NCI-H2081 (cell line): Measurements from ENCODE around the gene TBX20.
"Not testable (repeated sequence)": the region's sequence is repeated elsewhere in the genome, so short reads cannot be mapped to it uniquely, and the experiment has no call there.

Experiments used
- DNase-seq, 2 experiments: peaks; one replicate each; lab custom pipeline; 2025; lab: John Stamatoyannopoulos, UW

TBX20 gene

DNA sequence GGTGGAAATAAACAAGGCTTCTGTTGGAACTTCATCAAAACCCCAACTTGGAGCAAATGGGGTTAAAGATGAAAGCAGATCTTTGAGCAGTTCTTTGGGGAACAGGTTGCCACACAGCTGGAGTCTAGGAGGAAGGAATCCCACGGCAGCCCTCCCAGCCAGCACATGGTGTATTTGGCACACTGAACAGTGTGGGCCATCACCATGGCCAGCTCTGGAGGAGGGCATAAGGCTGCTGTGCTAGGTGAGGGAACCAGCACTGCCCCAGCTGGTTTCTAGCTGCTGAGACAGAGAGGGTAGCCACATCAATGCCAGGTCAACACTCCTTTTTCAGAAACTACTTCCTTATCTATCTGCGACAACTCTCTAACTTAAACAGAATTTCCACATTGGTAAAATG, 33.7 kb downstream of the TBX20 start:
- DNase-seq, result not testable (repeated sequence)

- not testable (repeated sequence) for DNase-seq
These were observed 37.9 kb downstream of the TBX20 start for GRCh38 chr7:35216033-35216432.

- DNase-seq, result not testable (repeated sequence)
These were observed 38.8 kb downstream of the TBX20 start for GRCh38 chr7:35215063-35215462.

- DNase-seq, result not testable (repeated sequence)
These were observed 47.0 kb downstream of the TBX20 start for GRCh38 chr7:35206924-35207323.

GRCh38 chr7:35204850-35205249, 49.0 kb downstream of the TBX20 start:
- not testable (repeated sequence) for DNase-seq

DNA sequence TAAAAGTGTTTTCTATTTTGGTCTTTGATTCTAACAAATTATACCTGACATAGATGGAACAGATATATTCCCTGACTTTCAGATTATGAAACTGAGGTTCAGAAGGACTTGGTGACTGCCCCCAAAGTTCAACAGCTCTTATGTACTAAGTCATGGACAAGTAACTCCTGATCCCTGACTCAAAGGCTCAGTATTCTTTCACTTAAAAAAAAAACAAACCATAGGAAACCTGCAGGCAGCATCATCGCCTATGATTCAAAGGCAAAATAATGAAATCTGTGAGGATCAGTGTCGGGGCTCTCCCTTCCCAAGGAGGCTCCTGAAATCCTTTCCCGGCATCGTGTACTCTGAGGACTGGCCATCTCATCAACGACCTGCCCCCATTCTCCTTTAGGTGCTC, 49.9 kb downstream of the TBX20 start:
- DNase-seq, result not testable (repeated sequence)

DNA sequence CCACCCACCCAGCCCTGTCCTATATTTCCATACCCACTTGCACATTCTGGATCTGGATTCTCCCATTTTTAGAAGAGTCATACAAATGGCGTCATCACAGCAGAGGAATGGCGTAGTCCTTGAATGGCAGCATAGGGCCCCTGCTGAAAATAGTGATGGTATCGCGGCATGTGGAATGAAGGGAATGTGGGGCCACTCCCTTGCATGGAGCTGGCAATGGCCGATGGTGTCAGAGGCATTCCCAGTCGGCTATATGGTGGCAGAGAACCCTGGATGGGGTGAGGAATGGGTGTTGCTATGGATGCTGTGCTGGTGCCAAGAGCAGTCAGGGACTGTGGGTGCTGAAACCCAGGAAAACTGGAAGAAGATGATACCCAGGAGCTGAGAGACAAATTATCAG, 51.5 kb downstream of the TBX20 start:
- not testable (repeated sequence) for DNase-seq

- not testable (repeated sequence) for DNase-seq
These were observed 53.7 kb downstream of the TBX20 start for GRCh38 chr7:35200170-35200569.

- not testable (repeated sequence) for DNase-seq
These were observed 55.3 kb downstream of the TBX20 start for GRCh38 chr7:35198370-35199140.

- not testable (repeated sequence) for DNase-seq
These were observed 62.3 kb downstream of the TBX20 start for GRCh38 chr7:35191571-35191970.

GRCh38 chr7:35190146-35190773, 63.6 kb downstream of the TBX20 start:
- DNase-seq, result not testable (repeated sequence)

DNA sequence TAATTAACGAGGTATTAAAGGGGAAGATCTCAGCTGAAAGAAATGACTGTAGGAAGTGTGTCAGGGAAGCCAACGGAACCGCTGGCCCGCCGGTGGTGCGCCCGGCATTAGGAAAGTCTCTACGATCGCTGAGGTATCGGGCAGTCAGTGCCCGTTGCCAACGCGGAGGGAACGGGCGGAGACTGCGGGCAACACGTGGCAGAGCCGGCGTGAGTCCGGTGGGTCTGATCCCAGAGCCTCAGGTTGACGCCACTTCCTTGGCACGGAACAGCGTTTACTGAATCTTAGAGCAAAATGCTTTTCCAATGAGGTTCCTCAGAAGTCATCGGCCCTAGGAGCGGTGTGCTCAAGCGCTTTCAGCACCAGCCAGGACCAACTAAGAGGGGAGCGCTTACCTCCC, 67.1 kb downstream of the TBX20 start:
- DNase-seq, result peak in 1 of 2 experiments; percentile 3

- peak; percentile 85 to 87 for DNase-seq
These were observed 67.8 kb downstream of the TBX20 start for GRCh38 chr7:35185908-35186731.

- not testable (repeated sequence) for DNase-seq
These were observed 68.4 kb downstream of the TBX20 start for GRCh38 chr7:35185578-35185907.

- DNase-seq, result not testable (repeated sequence)
These were observed 68.9 kb downstream of the TBX20 start for GRCh38 chr7:35184961-35185360.

GRCh38 chr7:35183873-35184503, 69.9 kb downstream of the TBX20 start:
- DNase-seq, result peak in 1 of 2 experiments; percentile 44

- not testable (repeated sequence) for DNase-seq
These were observed 73.2 kb downstream of the TBX20 start for GRCh38 chr7:35180665-35181064.

- DNase-seq, result not testable (repeated sequence)
These were observed 80.7 kb downstream of the TBX20 start for GRCh38 chr7:35173176-35173575.

- DNase-seq, result not testable (repeated sequence)
These were observed 81.8 kb downstream of the TBX20 start for GRCh38 chr7:35172131-35172530.

- DNase-seq, result not testable (repeated sequence)
These were observed 86.2 kb downstream of the TBX20 start for GRCh38 chr7:35167658-35168057.

DNA sequence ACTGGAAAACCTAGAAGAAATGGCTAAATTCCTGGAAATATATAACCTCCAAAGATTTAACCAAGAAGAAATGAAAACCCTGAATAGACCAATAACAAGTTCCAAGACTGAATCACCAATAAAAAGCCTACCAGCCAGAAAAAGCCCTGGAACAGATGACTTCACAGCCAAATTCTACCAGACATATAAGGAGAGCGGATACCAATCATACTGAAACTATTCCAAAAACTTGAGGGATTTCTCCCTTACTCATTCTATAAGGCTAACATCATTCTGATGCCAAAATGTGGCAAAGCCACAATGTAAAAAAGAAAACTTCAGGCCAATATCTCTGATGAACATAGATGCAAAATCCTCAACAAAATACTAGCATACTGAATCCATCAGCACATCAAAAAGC, 86.7 kb downstream of the TBX20 start:
- not testable (repeated sequence) for DNase-seq
